Measurements from ENCODE around the gene GPR35. TPM values are rescaled to one million over a fixed set of nuclear protein-coding genes. Genes with fewer than 3 reads are reported as not detected.

Gene GPR35
- total and polyA plus RNA-seq, 2 of the 13 experiments (the other 11 are each of a cell fraction or from before 2014, with no cell fraction given), result 27.1 to 44.2 TPM

DNA sequence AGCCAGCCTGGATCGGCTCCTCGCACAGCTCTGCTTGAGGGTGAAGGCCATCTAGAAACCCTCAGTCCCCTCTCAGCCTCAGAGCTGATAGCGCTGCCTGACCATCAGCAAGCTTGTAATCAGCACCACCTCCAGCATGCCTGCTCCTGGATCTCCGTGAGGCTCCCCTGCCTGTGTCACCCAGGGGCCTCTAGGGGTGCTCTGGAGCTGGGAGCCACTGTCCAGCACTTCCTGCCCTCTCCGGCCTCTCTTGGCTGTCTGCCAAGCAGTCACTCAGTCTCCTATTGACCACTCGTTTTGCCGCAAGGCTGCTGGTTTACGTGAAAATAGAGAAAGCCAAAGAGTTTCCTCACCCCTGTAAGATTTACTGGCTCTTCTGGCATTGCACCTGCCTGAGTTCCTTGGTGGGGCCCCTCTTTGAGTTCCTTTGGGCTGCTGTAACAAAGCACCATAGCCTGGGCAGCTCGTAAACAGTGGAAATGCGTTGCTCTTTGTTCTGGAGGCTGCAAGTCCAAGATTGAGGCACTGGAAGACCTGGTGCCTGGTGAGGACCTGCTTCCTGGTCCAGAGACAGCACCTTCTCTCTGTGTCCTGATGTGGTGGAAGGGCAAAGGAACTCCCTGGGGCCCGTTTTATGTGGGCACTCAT, 20.9 kb upstream of the GPR35 start (continued):
- TF ChIP-seq ZMYM4 (CRISPR knock-in tag; IDR thresholded peaks at IDR 0.05) (peak; percentile 97), SOX6 (IDR thresholded peaks at IDR 0.05) (no peak), SOX6 (CRISPR knock-in tag; IDR thresholded peaks at IDR 0.05) (peak; percentile 60; the same call in 1 of the 2 replicates), ZFP36 (IDR thresholded peaks at IDR 0.05; ENCODE audit: borderline replicate concordance, low read depth, low read length, partially characterized antibody) (no peak), ZNF552 (CRISPR knock-in tag; IDR thresholded peaks at IDR 0.05; ENCODE audit: borderline replicate concordance) (peak; percentile 87; the same call in 1 of the 2 replicates), MTA1 (CRISPR knock-in tag; IDR thresholded peaks at IDR 0.05; ENCODE audit: borderline replicate concordance) (no peak; the same call in none of the 2 replicates), CC2D1A (CRISPR knock-in tag; IDR thresholded peaks at IDR 0.05) (no peak), ZNF644 (CRISPR knock-in tag; IDR thresholded peaks at IDR 0.05; ENCODE audit: low read depth) (no peak), ZC3H4 (CRISPR knock-in tag; IDR thresholded peaks at IDR 0.05; ENCODE audit: borderline replicate concordance) (peak; percentile 51; the same call in 1 of the 2 replicates), U2AF2 (IDR thresholded peaks at IDR 0.05; ENCODE audit: low read depth, low read length) (0 out of 2 replicates have a peak, but pooled peaks have one; percentile 40), CREM (IDR thresholded peaks at IDR 0.05) (peak; percentile 45; the same call in 1 of the 2 replicates), CREM (CRISPR knock-in tag; IDR thresholded peaks at IDR 0.05) (no peak), MED1 (CRISPR knock-in tag; IDR thresholded peaks at IDR 0.05) (peak; percentile 91), SOX13 (IDR thresholded peaks at IDR 0.05) (no peak), SOX13 (CRISPR knock-in tag; conservative IDR thresholded peaks at IDR 0.05 in 1 of 2, IDR thresholded peaks at IDR 0.05 in 1 of 2) (peak in 1 of 2 experiments; percentile 69; a peak in 2 of 4 replicates), FOXK1 (CRISPR knock-in tag; IDR thresholded peaks at IDR 0.05; ENCODE audit: borderline replicate concordance, low read depth) (peak; percentile 88), MED8 (CRISPR knock-in tag; IDR thresholded peaks at IDR 0.05; ENCODE audit: insufficient replicate concordance) (peak; percentile 36), ZNF547 (CRISPR knock-in tag; IDR thresholded peaks at IDR 0.05) (no peak; the same call in 1 of the 2 replicates), CENPT (CRISPR knock-in tag; IDR thresholded peaks at IDR 0.05; ENCODE audit: low read depth) (no peak), HNRNPK (IDR thresholded peaks at IDR 0.05; ENCODE audit: low read depth, low read length, poor library complexity, severe bottlenecking) (no peak), ZNF879 (CRISPR knock-in tag; IDR thresholded peaks at IDR 0.05) (no peak)
- TF ChIP-seq, protein P1, sequence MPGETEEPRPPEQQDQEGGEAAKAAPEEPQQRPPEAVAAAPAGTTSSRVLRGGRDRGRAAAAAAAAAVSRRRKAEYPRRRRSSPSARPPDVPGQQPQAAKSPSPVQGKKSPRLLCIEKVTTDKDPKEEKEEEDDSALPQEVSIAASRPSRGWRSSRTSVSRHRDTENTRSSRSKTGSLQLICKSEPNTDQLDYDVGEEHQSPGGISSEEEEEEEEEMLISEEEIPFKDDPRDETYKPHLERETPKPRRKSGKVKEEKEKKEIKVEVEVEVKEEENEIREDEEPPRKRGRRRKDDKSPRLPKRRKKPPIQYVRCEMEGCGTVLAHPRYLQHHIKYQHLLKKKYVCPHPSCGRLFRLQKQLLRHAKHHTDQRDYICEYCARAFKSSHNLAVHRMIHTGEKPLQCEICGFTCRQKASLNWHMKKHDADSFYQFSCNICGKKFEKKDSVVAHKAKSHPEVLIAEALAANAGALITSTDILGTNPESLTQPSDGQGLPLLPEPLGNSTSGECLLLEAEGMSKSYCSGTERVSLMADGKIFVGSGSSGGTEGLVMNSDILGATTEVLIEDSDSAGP (CRISPR knock-in tag; IDR thresholded peaks at IDR 0.05; ENCODE audit: borderline replicate concordance), result no peak; the same call in 1 of the 2 replicates
- TF ChIP-seq, protein P2, sequence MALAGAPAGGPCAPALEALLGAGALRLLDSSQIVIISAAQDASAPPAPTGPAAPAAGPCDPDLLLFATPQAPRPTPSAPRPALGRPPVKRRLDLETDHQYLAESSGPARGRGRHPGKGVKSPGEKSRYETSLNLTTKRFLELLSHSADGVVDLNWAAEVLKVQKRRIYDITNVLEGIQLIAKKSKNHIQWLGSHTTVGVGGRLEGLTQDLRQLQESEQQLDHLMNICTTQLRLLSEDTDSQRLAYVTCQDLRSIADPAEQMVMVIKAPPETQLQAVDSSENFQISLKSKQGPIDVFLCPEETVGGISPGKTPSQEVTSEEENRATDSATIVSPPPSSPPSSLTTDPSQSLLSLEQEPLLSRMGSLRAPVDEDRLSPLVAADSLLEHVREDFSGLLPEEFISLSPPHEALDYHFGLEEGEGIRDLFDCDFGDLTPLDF (CRISPR knock-in tag; IDR thresholded peaks at IDR 0.05), result no peak
- TF ChIP-seq, protein P3, sequence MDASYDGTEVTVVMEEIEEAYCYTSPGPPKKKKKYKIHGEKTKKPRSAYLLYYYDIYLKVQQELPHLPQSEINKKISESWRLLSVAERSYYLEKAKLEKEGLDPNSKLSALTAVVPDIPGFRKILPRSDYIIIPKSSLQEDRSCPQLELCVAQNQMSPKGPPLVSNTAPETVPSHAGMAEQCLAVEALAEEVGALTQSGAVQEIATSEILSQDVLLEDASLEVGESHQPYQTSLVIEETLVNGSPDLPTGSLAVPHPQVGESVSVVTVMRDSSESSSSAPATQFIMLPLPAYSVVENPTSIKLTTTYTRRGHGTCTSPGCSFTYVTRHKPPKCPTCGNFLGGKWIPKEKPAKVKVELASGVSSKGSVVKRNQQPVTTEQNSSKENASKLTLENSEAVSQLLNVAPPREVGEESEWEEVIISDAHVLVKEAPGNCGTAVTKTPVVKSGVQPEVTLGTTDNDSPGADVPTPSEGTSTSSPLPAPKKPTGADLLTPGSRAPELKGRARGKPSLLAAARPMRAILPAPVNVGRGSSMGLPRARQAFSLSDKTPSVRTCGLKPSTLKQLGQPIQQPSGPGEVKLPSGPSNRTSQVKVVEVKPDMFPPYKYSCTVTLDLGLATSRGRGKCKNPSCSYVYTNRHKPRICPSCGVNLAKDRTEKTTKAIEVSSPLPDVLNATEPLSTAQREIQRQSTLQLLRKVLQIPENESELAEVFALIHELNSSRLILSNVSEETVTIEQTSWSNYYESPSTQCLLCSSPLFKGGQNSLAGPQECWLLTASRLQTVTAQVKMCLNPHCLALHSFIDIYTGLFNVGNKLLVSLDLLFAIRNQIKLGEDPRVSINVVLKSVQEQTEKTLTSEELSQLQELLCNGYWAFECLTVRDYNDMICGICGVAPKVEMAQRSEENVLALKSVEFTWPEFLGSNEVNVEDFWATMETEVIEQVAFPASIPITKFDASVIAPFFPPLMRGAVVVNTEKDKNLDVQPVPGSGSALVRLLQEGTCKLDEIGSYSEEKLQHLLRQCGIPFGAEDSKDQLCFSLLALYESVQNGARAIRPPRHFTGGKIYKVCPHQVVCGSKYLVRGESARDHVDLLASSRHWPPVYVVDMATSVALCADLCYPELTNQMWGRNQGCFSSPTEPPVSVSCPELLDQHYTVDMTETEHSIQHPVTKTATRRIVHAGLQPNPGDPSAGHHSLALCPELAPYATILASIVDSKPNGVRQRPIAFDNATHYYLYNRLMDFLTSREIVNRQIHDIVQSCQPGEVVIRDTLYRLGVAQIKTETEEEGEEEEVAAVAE (CRISPR knock-in tag; IDR thresholded peaks at IDR 0.05; ENCODE audit: borderline replicate concordance), result peak; percentile 56; the same call in 1 of the 2 replicates
